Karpas-422 (cell line): ENCODE results near the gene EIF4B. TPM values are rescaled to one million over a fixed set of nuclear protein-coding genes. Genes with fewer than 3 reads are reported as not detected.
A peak's percentile ranks its signal among the peaks of the same experiment; 100 is the strongest.

Experiments used
- DNase-seq: peaks from one replicate; pipeline ENCODE4 v3.0.0-alpha.2; 2015
- H2AFZ ChIP-seq: fragments of 200-600 bp; sonication (generic); 2 replicates; pipeline ENCODE4 v1.6.1; 2014; ENCODE audit warnings: antibody characterized with exemption, low read length, mixed read lengths
- H3K27ac ChIP-seq: fragments of 200-600 bp; sonication (generic); 2 replicates; pipeline ENCODE4 v1.5.1; 2014; ENCODE audit warnings: mild to moderate bottlenecking, low read length, moderate library complexity
- H3K27me3 ChIP-seq: fragments of 200-600 bp; sonication (generic); 2 replicates; pipeline ENCODE4 v1.6.1; 2014; ENCODE audit warnings: low read length, mixed read lengths
- H3K36me3 ChIP-seq: fragments of 200-600 bp; sonication (generic); 2 replicates; pipeline ENCODE4 v1.6.1; 2014; ENCODE audit warnings: low read length, mixed read lengths; ENCODE audit not compliant: insufficient read depth
- H3K4me1 ChIP-seq: fragments of 200-600 bp; sonication (generic); 2 replicates; pipeline ENCODE4 v1.6.1; 2014; ENCODE audit warnings: mild to moderate bottlenecking, low read length, mixed read lengths
- H3K4me2 ChIP-seq: fragments of 200-600 bp; sonication (generic); 2 replicates; pipeline ENCODE4 v1.6.1; 2014; ENCODE audit warnings: low read length, low read depth, mild to moderate bottlenecking; ENCODE audit not compliant: poor library complexity, severe bottlenecking
- H3K4me3 ChIP-seq: fragments of 200-600 bp; sonication (generic); 2 replicates; pipeline ENCODE4 v1.5.1; 2014; ENCODE audit warnings: mild to moderate bottlenecking, antibody characterized with exemption, low read length, mixed read lengths
- H3K79me2 ChIP-seq: fragments of 200-600 bp; sonication (generic); 2 replicates; pipeline ENCODE4 v1.6.1; 2014; ENCODE audit warnings: mild to moderate bottlenecking, low read length, mixed read lengths
- H3K9ac ChIP-seq: fragments of 200-600 bp; sonication (generic); 2 replicates; pipeline ENCODE4 v1.6.0; 2014; ENCODE audit warnings: low read length
- H3K9me2 ChIP-seq: fragments of 200-600 bp; sonication (generic), shearing (Covaris generic); replicated peaks from 2 replicates; pipeline ENCODE4 v1.6.0; 2014; ENCODE audit warnings: mild to moderate bottlenecking, low read length, moderate library complexity; ENCODE audit not compliant: insufficient read depth
- H3K9me3 ChIP-seq: fragments of 300-700, 200-600 bp; sonication (generic); 2 replicates; pipeline ENCODE4 v1.6.1; 2014; ENCODE audit warnings: low read length, mixed read lengths
- H4K20me1 ChIP-seq: fragments of 200-600 bp; sonication (generic); 2 replicates; pipeline ENCODE4 v1.6.1; 2014; ENCODE audit warnings: mild to moderate bottlenecking, antibody characterized with exemption, low read length, low read depth; ENCODE audit not compliant: insufficient read depth
- total RNA-seq: library from RNA; depleted of rRNA; stranded (reverse); fragments of >200 nt; shearing (Covaris generic); gene quantifications from 2 replicates; pipeline ENCODE4 v1.2.3, GENCODE V29; 2014; ENCODE audit warnings: low replicate concordance

Gene EIF4B
- total RNA-seq, 1 experiment from 2014 or later, result 549 TPM

DNA sequence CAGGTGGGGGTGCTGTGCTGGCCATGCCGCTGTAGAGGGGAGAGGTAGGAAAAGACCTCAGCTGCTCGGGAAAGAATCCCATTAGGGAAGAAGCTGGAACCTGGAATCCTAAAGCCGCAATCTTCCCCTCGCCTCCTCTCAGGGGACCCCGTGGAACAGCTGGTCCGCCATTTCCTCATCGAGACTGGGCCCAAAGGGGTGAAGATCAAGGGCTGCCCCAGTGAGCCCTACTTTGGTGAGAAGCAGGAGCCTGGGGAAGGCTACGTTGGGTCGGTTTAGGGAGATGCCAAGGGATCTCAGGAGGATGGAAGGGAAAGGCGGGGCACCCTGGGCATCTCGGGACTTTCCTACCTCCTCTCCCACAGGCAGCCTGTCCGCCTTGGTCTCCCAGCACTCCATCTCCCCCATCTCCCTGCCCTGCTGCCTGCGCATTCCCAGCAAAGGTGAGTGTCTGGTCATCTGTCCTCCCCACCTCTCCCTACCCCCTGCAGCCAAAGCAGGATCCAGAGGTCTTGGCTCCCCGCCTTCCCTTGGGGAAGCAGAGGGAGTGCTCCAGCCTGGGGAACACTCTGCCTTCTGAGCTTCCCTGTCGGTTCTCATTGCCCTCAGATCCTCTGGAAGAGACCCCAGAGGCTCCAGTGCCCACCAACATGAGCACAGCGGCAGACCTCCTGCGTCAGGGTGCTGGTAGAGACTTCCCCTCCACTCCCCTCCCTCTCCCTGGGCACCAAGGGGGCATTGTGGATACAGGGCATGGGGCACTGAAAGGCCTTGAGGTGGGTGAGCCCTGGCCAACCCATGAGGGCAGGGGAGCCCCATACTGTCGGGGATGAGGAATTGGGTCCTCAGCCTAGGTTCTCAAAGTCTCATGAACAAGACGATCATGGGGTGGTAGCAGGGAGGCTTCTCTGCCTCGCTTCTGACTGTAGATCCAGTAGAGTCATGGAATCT, 56.0 kb downstream of the EIF4B start:
- Histone ChIP-seq H3K4me2 (no peak overlapping the region), H3K9ac (no peak overlapping the region), H3K4me3 (no peak overlapping the region), H3K9me3 (no peaks in the 10 kb centered on the region), H3K79me2 (no peaks in the 10 kb centered on the region), H3K9me2 (no peaks in the 10 kb centered on the region), H3K27me3 (no peaks in the 10 kb centered on the region), H4K20me1 (no peaks in the 10 kb centered on the region; the same call in 1 of the 2 replicates), H2AFZ (no peak overlapping the region), H3K36me3 (no peaks in the 10 kb centered on the region), H3K4me1 (peaks cover 7% of the 10 kb centered on the region), H3K27ac (no peak overlapping the region)
- no peak for DNase-seq

DNA sequence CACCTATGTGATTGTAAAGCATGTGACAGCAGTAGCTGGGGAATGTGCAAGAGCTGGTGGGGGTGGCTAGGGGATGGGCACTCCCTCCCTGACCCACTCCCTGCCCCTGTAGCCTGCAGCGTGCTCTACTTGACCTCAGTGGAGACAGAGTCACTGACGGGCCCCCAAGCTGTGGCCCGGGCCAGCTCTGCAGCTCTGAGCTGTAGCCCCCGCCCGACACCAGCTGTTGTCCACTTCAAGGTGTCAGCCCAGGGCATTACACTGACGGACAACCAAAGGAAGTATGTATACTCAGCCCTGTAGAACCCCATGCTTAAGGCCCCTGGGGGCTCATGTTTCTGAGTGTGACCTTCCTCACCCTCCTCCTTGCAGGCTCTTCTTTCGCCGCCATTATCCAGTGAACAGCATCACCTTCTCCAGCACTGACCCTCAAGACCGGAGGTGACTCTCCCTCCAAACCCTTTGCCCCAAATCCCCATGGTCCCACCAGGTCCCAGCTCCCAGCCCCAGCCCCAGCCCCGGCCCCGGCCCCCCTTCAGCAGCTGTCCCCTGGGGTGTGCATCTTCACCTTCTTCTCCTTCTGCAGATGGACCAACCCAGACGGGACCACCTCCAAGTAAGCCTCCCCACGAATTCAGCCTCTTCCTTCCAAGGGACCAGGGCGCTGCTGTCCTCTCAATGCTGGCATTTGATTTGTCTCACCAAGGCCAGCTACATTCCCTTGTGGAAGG, 56.9 kb downstream of the EIF4B start:
- Histone ChIP-seq H3K27me3 (no peaks in the 10 kb centered on the region), H3K79me2 (no peaks in the 10 kb centered on the region), H2AFZ (no peak overlapping the region), H3K9me2 (no peaks in the 10 kb centered on the region), H3K4me3 (no peak overlapping the region), H3K27ac (no peak overlapping the region), H3K36me3 (no peaks in the 10 kb centered on the region), H3K9me3 (no peaks in the 10 kb centered on the region), H4K20me1 (no peaks in the 10 kb centered on the region; the same call in 1 of the 2 replicates), H3K4me1 (peaks cover 7% of the 10 kb centered on the region), H3K9ac (no peak overlapping the region), H3K4me2 (no peak overlapping the region)
- no peak for DNase-seq

DNA sequence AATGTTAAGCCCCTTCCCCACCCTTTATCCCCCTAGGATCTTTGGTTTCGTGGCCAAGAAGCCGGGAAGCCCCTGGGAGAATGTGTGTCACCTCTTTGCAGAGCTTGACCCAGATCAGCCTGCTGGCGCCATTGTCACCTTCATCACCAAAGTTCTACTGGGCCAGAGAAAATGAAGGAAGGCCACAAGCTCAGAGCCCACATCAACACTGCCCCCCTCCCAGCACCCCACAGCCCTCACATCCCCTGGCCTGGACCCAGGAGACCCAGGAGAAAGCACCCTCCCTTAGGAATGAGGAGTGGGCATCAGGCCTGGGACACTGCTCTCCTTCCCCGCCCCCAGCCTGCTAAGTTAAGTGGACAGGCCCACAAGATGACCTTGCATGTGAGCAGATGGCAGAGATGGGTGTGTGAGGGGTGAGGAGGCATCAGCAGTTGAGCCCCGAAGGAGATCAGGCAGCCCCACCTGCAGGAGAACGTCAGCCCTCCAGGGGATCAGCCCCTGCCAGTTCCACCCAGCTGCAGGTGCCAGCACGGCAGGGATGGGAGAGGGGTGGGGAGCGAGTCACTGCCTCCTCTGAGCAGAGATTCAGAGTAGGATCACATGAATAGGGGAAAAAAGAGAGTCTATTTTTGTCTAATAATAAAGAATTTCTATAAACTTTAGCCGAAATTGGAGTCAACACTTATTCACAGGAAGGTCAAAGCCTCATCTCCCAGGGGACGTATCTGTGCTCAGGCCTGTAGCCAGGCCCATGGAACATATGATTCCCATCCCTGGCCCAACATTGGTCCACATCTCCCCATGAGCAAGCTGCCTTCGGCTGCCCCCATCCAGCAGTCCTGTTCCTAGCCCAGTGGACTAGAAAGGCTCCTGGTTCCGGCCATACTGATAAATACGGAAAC, 57.7 kb downstream of the EIF4B start:
- Histone ChIP-seq H3K79me2 (no peaks in the 10 kb centered on the region), H3K9me2 (no peaks in the 10 kb centered on the region), H3K4me2 (no peak overlapping the region), H3K9ac (0 out of 2 replicates have a peak overlapping the region, but pooled peaks have one; percentile 13), H3K27ac (no peak overlapping the region), H3K9me3 (no peaks in the 10 kb centered on the region), H3K27me3 (no peaks in the 10 kb centered on the region), H2AFZ (no peak overlapping the region), H3K4me3 (no peak overlapping the region), H3K36me3 (no peaks in the 10 kb centered on the region), H3K4me1 (peaks cover 7% of the 10 kb centered on the region), H4K20me1 (no peaks in the 10 kb centered on the region; the same call in 1 of the 2 replicates)
- no peak for DNase-seq

DNA sequence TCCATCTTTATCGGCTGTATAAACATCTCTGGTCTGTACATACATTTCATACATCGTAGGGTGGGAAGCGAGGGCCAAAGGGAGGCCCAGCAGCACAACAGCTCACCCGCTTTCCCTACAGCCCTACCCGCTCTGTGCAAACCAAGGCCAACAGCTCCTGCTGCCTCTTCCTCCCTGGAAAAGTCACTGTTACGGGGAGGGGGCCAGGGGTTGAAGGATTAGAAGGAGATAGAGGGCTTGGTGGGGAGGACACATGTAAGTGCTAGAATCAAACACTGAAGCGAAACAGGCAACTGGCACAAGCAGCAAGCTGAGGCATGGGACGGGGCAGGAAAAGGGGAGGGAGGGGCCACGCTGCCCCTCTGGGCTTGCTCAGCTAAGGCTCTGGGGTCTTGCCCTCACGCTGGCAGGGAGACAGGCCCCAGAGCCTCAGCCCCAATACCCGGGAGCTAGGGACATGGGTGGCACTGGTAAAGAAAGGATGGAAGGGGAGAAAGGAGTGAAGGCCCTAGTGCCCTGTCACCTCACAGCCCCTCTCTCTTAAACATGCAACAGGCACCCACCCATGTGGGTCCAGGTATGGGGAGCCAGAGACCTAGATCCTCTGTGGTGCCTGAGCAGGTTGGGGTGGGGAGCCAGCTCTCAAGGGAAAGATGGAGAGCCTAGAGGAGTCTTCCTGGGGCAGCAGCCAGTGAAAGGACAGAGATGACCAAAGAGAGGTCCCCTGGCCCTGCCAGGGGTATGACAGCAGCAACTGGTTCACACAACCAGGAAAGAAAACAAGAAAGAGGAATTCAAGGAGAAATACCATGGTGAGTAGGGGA, 58.6 kb downstream of the EIF4B start:
- H2AFZ ChIP-seq, result no peak overlapping the region
- H4K20me1 ChIP-seq, result no peaks in the 10 kb centered on the region; the same call in 1 of the 2 replicates
- H3K27me3 ChIP-seq, result no peaks in the 10 kb centered on the region
- H3K4me1 ChIP-seq, result peaks cover 7% of the 10 kb centered on the region
- H3K36me3 ChIP-seq, result no peaks in the 10 kb centered on the region
- H3K9ac ChIP-seq, result no peak overlapping the region
- no peak overlapping the region for H3K27ac ChIP-seq
- no peaks in the 10 kb centered on the region for H3K9me3 ChIP-seq
- no peaks in the 10 kb centered on the region for H3K9me2 ChIP-seq
- no peak for DNase-seq
- no peak overlapping the region for H3K4me3 ChIP-seq
- H3K79me2 ChIP-seq, result no peaks in the 10 kb centered on the region
- H3K4me2 ChIP-seq, result no peak overlapping the region

DNA sequence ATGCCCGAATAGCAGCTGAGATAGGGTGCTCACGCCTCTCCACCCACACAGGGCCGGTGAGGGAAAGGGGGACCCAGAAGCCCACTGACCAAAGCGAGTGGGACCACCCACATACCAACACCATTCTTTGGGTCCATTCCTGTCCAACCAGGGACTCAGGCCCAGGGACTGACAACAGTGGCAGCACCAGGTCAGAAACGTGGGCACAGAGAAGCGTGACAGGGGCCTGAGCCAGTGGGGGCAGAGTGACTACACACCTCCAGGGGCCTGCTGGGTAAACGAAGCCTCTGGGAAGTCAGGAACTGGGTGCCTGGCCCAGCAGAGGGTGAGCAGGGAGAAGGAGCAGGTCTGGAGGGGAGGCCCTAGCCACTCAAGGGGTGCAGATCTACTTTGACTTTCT, 59.2 kb downstream of the EIF4B start:
- no peaks in the 10 kb centered on the region for H3K79me2 ChIP-seq
- H2AFZ ChIP-seq, result no peak overlapping the region
- H3K9ac ChIP-seq, result no peak overlapping the region
- no peak overlapping the region for H3K4me3 ChIP-seq
- DNase-seq, result no peak
- H4K20me1 ChIP-seq, result no peaks in the 10 kb centered on the region; the same call in 1 of the 2 replicates
- H3K9me3 ChIP-seq, result no peaks in the 10 kb centered on the region
- peaks cover 7% of the 10 kb centered on the region for H3K4me1 ChIP-seq
- H3K27ac ChIP-seq, result no peak overlapping the region
- H3K27me3 ChIP-seq, result no peaks in the 10 kb centered on the region
- no peaks in the 10 kb centered on the region for H3K9me2 ChIP-seq
- H3K36me3 ChIP-seq, result no peaks in the 10 kb centered on the region
- no peak overlapping the region for H3K4me2 ChIP-seq

DNA sequence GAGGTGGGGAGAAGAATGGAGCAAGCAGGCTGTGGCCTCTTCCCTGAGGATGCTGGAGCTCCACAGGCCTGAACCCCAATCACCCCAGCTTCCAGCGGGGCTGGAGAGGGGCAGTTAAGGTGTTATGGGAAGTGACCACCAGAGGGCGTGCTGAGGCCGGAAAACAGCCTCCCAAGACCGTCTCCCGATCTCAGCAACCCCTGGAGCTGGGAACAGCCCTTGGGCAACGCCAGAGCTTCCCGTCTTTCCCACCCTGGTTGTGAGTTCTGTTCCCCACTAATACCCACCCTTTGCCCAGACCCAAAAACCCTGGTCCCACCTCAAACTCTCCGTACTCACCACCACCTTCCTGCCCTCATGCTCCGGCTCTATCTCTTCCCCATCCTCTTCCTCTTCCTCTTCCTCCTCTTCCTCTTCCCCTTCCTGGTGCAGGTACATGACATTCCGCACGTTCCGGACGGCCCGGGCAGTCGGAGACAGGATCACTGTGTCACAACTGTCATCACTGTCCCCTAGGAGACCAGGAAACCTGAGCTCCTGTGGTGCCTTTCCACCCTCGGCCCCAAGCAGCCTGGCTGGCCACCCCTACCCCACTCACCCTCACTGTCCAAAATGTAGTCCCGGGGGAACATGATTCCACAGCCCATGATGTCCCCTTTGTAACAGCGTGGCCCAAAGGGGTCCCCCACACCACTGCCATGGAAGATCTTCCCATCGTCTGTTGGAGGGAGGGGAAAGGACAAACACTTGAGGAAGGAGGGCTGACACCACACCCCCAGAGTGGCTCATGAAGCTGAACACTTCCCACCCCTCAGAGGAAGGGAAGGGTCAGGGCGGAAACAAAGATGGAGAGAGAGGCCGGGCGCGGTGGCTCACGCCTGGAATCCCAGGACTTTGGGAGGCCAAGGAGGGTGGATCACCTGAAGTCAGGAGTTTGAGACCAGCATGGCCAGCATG, 60.0 kb downstream of the EIF4B start:
- Histone ChIP-seq H3K9me2 (no peaks in the 10 kb centered on the region), H3K4me2 (no peak overlapping the region), H3K4me3 (no peak overlapping the region), H3K79me2 (no peaks in the 10 kb centered on the region), H4K20me1 (no peaks in the 10 kb centered on the region; the same call in 1 of the 2 replicates), H3K36me3 (no peaks in the 10 kb centered on the region), H3K9me3 (no peaks in the 10 kb centered on the region), H2AFZ (no peak overlapping the region), H3K9ac (no peak overlapping the region), H3K4me1 (peaks cover 7% of the 10 kb centered on the region), H3K27me3 (no peaks in the 10 kb centered on the region), H3K27ac (no peak overlapping the region)
- DNase-seq, result peak; percentile 85
